ENCODE measurements around the gene SRPK1. TPM values are rescaled to one million over a fixed set of nuclear protein-coding genes. Genes with fewer than 3 reads are reported as not detected.

SRPK1 gene
- total and polyA plus RNA-seq, 2 of the 13 experiments (the other 11 are each of a cell fraction or from before 2014, with no cell fraction given), result 56.4 to 142 TPM

DNA sequence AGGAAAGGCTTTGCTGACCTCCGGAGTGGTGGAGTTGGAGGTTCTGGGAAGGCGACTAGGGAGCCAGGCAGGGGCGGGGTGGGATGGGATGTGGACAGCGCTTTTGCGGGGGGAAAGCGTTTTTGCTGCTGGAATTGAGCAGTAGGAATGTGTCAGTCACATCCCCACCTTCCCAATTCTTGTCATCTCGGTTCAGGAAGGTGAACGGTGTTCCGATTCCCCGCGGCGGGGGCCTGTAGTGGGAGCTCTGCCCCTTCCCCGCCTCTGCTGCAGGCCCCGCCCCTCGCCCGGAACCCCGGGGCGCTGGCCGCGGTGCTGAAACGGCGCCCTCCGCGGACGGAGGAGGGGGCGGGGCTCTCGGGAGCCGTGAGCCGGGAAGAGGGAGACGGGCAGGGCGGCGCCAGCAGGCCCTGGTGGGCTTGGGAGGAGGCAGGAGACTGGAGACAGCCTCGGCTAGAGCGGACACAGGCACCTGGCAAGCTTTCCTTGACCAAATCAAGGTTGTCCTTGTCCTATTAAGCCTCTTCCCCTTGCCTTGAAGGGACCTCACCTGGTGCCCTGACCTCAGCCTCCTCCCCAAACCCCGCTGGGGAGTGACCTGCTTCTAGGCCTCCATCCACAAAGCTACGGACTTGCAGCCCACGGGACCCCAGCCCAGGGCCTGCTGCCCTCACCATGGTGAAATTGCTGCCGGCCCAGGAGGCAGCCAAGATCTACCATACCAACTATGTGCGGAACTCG, 115.7 kb downstream of the SRPK1 start, which contains the start of gene LHFPL5 (continued):
- TF ChIP-seq, protein P1, sequence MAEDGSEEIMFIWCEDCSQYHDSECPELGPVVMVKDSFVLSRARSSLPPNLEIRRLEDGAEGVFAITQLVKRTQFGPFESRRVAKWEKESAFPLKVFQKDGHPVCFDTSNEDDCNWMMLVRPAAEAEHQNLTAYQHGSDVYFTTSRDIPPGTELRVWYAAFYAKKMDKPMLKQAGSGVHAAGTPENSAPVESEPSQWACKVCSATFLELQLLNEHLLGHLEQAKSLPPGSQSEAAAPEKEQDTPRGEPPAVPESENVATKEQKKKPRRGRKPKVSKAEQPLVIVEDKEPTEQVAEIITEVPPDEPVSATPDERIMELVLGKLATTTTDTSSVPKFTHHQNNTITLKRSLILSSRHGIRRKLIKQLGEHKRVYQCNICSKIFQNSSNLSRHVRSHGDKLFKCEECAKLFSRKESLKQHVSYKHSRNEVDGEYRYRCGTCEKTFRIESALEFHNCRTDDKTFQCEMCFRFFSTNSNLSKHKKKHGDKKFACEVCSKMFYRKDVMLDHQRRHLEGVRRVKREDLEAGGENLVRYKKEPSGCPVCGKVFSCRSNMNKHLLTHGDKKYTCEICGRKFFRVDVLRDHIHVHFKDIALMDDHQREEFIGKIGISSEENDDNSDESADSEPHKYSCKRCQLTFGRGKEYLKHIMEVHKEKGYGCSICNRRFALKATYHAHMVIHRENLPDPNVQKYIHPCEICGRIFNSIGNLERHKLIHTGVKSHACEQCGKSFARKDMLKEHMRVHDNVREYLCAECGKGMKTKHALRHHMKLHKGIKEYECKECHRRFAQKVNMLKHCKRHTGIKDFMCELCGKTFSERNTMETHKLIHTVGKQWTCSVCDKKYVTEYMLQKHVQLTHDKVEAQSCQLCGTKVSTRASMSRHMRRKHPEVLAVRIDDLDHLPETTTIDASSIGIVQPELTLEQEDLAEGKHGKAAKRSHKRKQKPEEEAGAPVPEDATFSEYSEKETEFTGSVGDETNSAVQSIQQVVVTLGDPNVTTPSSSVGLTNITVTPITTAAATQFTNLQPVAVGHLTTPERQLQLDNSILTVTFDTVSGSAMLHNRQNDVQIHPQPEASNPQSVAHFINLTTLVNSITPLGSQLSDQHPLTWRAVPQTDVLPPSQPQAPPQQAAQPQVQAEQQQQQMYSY (CRISPR knock-in tag; IDR thresholded peaks at IDR 0.05), result peak; percentile 80
- TF ChIP-seq CHD4 (IDR thresholded peaks at IDR 0.05; ENCODE audit: borderline replicate concordance, low read length) (no peak), ZNF660 (CRISPR knock-in tag; IDR thresholded peaks at IDR 0.05; ENCODE audit: borderline replicate concordance, low read depth) (peak; percentile 86; the same call in 1 of the 2 replicates), RARA (CRISPR knock-in tag; IDR thresholded peaks at IDR 0.05) (peak; percentile 86), ZNF460 (CRISPR knock-in tag; IDR thresholded peaks at IDR 0.05; ENCODE audit: borderline replicate concordance) (no peak), ZNF510 (CRISPR knock-in tag; IDR thresholded peaks at IDR 0.05; ENCODE audit: low read depth) (peak; percentile 97; the same call in 1 of the 2 replicates), ZNF879 (CRISPR knock-in tag; IDR thresholded peaks at IDR 0.05) (peak; percentile 98), ZNF772 (CRISPR knock-in tag; IDR thresholded peaks at IDR 0.05) (peak; percentile 99), ZNF251 (CRISPR knock-in tag; IDR thresholded peaks at IDR 0.05) (0 out of 2 replicates have a peak, but pooled peaks have one; percentile 87), TARDBP (CRISPR knock-in tag; IDR thresholded peaks at IDR 0.05) (peak; percentile 86), ARNT (IDR thresholded peaks at IDR 0.05) (no peak)
- TF ChIP-seq, protein P2, sequence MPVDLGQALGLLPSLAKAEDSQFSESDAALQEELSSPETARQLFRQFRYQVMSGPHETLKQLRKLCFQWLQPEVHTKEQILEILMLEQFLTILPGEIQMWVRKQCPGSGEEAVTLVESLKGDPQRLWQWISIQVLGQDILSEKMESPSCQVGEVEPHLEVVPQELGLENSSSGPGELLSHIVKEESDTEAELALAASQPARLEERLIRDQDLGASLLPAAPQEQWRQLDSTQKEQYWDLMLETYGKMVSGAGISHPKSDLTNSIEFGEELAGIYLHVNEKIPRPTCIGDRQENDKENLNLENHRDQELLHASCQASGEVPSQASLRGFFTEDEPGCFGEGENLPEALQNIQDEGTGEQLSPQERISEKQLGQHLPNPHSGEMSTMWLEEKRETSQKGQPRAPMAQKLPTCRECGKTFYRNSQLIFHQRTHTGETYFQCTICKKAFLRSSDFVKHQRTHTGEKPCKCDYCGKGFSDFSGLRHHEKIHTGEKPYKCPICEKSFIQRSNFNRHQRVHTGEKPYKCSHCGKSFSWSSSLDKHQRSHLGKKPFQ (CRISPR knock-in tag; IDR thresholded peaks at IDR 0.05; ENCODE audit: insufficient replicate concordance), result peak; percentile 87
- TF ChIP-seq, protein P3, sequence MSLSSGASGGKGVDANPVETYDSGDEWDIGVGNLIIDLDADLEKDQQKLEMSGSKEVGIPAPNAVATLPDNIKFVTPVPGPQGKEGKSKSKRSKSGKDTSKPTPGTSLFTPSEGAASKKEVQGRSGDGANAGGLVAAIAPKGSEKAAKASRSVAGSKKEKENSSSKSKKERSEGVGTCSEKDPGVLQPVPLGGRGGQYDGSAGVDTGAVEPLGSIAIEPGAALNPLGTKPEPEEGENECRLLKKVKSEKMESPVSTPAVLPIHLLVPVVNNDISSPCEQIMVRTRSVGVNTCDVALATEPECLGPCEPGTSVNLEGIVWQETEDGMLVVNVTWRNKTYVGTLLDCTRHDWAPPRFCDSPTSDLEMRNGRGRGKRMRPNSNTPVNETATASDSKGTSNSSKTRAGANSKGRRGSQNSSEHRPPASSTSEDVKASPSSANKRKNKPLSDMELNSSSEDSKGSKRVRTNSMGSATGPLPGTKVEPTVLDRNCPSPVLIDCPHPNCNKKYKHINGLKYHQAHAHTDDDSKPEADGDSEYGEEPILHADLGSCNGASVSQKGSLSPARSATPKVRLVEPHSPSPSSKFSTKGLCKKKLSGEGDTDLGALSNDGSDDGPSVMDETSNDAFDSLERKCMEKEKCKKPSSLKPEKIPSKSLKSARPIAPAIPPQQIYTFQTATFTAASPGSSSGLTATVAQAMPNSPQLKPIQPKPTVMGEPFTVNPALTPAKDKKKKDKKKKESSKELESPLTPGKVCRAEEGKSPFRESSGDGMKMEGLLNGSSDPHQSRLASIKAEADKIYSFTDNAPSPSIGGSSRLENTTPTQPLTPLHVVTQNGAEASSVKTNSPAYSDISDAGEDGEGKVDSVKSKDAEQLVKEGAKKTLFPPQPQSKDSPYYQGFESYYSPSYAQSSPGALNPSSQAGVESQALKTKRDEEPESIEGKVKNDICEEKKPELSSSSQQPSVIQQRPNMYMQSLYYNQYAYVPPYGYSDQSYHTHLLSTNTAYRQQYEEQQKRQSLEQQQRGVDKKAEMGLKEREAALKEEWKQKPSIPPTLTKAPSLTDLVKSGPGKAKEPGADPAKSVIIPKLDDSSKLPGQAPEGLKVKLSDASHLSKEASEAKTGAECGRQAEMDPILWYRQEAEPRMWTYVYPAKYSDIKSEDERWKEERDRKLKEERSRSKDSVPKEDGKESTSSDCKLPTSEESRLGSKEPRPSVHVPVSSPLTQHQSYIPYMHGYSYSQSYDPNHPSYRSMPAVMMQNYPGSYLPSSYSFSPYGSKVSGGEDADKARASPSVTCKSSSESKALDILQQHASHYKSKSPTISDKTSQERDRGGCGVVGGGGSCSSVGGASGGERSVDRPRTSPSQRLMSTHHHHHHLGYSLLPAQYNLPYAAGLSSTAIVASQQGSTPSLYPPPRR (CRISPR knock-in tag; IDR thresholded peaks at IDR 0.05; ENCODE audit: borderline replicate concordance), result peak; percentile 50; the same call in 1 of the 2 replicates
- TF ChIP-seq, protein P4, sequence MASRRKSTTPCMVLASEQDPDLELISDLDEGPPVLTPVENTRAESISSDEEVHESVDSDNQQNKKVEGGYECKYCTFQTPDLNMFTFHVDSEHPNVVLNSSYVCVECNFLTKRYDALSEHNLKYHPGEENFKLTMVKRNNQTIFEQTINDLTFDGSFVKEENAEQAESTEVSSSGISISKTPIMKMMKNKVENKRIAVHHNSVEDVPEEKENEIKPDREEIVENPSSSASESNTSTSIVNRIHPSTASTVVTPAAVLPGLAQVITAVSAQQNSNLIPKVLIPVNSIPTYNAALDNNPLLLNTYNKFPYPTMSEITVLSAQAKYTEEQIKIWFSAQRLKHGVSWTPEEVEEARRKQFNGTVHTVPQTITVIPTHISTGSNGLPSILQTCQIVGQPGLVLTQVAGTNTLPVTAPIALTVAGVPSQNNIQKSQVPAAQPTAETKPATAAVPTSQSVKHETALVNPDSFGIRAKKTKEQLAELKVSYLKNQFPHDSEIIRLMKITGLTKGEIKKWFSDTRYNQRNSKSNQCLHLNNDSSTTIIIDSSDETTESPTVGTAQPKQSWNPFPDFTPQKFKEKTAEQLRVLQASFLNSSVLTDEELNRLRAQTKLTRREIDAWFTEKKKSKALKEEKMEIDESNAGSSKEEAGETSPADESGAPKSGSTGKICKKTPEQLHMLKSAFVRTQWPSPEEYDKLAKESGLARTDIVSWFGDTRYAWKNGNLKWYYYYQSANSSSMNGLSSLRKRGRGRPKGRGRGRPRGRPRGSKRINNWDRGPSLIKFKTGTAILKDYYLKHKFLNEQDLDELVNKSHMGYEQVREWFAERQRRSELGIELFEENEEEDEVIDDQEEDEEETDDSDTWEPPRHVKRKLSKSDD (CRISPR knock-in tag; IDR thresholded peaks at IDR 0.05; ENCODE audit: low read depth), result peak; percentile 87

All from HepG2 (cell line).